HFF-Myc (cell line): ENCODE results near the gene MARCHF9.

Experiments used
- DNase-seq: peaks from one replicate; pipeline ENCODE4 v3.0.0-alpha.2; 2011; ENCODE audit warnings: low read depth; ENCODE audit errors: extremely low read depth
- H3K4me3 ChIP-seq: replicated peaks from 2 replicates; pipeline ENCODE4 v1.5.1; 2011; ENCODE audit warnings: low read depth, mild to moderate bottlenecking, control low read depth, low read length
- TF ChIP-seq, protein P1 (sequence below): IDR thresholded peaks from 2 replicates; pipeline ENCODE4 v1.5.1; 2012; ENCODE audit warnings: mild to moderate bottlenecking, low read depth, low read length, control low read depth; ENCODE audit errors: missing control alignments

MARCHF9 gene

DNA sequence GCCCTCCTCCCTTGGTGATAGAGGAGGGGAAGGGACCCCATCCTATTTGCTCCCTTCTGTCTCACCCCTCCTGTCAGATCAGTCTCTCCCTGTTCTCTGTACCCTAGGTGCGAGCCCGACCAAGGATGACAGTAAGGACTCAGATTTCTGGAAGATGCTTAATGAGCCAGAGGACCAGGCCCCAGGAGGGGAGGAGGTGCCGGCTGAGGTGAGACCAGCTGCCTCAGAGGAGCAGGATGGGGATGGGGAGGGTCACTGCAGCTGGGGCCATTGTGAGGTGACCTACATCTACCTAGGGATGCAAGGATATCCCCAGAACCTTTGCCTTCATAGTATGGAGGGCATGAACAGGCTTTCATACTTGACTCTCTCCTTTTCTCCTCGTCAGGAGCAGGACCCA lies 38.6 kb upstream of the MARCHF9 start:
- TF ChIP-seq, protein P1, sequence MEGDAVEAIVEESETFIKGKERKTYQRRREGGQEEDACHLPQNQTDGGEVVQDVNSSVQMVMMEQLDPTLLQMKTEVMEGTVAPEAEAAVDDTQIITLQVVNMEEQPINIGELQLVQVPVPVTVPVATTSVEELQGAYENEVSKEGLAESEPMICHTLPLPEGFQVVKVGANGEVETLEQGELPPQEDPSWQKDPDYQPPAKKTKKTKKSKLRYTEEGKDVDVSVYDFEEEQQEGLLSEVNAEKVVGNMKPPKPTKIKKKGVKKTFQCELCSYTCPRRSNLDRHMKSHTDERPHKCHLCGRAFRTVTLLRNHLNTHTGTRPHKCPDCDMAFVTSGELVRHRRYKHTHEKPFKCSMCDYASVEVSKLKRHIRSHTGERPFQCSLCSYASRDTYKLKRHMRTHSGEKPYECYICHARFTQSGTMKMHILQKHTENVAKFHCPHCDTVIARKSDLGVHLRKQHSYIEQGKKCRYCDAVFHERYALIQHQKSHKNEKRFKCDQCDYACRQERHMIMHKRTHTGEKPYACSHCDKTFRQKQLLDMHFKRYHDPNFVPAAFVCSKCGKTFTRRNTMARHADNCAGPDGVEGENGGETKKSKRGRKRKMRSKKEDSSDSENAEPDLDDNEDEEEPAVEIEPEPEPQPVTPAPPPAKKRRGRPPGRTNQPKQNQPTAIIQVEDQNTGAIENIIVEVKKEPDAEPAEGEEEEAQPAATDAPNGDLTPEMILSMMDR = no peak
- no peak overlapping the region for H3K4me3 ChIP-seq
- DNase-seq = no peak

- TF ChIP-seq, protein P1 = no peak
- H3K4me3 ChIP-seq = no peak overlapping the region
Measured at GRCh38 chr12:57717131-57717530, 37.8 kb upstream of the MARCHF9 start.

DNA sequence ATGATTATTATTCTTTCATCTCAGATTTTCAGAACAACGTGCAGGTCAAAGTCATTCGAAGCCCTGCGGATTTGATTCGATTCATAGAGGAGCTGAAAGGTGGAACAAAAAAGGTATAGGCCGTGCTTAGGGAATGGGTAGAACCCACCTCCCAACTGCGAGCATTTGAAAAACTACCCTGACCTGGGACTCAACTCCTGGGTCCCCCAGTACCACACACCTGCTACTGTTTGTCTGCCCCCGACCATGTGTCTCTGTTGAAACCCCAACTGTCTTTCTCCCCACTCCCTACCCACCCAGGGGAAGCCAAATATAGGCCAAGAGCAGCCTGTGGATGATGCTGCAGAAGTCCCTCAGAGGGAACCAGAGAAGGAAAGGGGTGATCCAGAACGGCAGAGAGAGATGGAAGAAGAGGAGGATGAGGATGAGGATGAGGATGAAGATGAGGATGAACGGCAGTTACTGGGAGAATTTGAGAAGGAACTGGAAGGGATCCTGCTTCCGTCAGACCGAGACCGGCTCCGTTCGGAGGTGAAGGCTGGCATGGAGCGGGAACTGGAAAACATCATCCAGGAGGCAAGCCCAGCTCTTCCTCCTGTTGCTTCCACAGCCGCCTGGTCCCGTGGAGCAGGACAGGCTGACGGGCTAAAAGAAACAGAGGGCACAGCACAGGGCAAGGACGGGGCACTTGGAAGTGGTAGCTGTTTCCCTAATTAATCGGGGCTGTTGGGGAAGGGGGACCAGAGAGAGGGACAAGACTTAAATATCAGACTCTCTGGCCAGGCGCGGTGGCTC lies 36.9 kb upstream of the MARCHF9 start:
- no peak overlapping the region for H3K4me3 ChIP-seq
- TF ChIP-seq, protein P1 = no peak
- no peak for DNase-seq

More at GRCh38 chr12:57717131-57717530, 37.8 kb upstream of the MARCHF9 start:
- no peak for DNase-seq

DNA sequence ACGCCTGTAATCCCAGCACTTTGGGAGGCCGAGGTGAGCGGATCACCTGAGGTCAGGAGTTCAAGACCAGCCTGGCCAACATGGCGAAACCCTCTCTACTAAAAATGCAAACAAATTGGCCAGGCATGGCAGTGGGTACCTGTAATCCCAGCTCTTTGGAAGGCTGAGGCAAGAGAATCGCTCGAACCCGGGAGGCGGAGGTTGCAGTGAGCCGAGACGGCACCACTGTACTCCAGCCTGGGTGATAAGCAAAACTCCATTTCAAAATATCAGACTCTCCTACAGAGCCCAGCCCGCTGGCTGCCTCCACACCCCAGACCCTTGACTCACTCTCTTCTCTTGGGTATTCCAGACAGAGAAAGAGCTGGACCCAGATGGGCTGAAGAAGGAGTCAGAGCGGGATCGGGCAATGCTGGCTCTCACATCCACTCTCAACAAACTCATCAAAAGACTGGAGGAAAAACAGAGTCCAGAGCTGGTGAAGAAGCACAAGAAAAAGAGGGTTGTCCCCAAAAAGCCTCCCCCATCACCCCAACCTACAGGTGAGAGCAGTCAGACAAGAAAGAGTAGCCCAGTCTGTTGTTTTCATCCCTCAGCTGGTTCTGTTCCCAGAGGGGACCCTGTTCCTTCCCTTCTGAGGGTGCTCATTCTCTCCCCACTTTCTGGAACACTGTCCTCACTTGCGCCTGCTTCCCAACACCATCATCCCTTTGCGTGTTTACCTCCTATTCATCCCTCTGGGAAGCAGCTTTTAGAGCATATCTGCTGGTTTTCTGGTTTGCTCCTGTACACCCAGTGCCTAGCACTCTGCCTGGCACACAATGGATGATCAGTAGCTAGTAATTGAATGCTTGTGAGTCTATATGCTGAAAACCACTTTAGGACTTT lies 36.0 kb upstream of the MARCHF9 start:
- no peak for DNase-seq
- TF ChIP-seq, protein P1 = no peak
- no peak overlapping the region for H3K4me3 ChIP-seq

GRCh38 chr12:57719777-57720605 lies 34.9 kb upstream of the MARCHF9 start:
- TF ChIP-seq, protein P1 = no peak
- DNase-seq = no peak

More at GRCh38 chr12:57719777-57720605, 34.9 kb upstream of the MARCHF9 start:
- H3K4me3 ChIP-seq = no peak overlapping the region
